Epithelial cell of esophagus (primary cell): ENCODE results near the gene USP3.

Source experiments
- DNase-seq: peaks from one replicate; pipeline ENCODE4 v3.0.0; 2010; ENCODE audit warnings: low read depth
- H3K4me3 ChIP-seq: 2 replicates; pipeline ENCODE4 v1.5.1; 2011; ENCODE audit warnings: mild to moderate bottlenecking, low read length, control low read depth
- CTCF ChIP-seq: IDR thresholded peaks from 2 replicates; pipeline ENCODE4 v1.5.1; 2011; ENCODE audit warnings: low read depth, mild to moderate bottlenecking, low read length, control low read depth, inconsistent platforms; ENCODE audit not compliant: insufficient read depth; ENCODE audit errors: missing control alignments

USP3 gene

GRCh38 chr15:63507878-63508818 lies 3.8 kb downstream of the USP3 start:
- H3K4me3 ChIP-seq = no peak overlapping the region
- no peak for TF ChIP-seq CTCF
- DNase-seq = no peak

- H3K4me3 ChIP-seq = no peak overlapping the region
- no peak for DNase-seq
- no peak for TF ChIP-seq CTCF
Measured at GRCh38 chr15:63509056-63509954, 4.9 kb downstream of the USP3 start.

GRCh38 chr15:63509955-63510940 lies 5.9 kb downstream of the USP3 start:
- peak; percentile 73 for DNase-seq
- TF ChIP-seq CTCF = no peak
- no peak overlapping the region for H3K4me3 ChIP-seq

GRCh38 chr15:63512148-63512547 lies 7.8 kb downstream of the USP3 start:
- no peak for DNase-seq
- H3K4me3 ChIP-seq = no peak overlapping the region
- TF ChIP-seq CTCF = no peak

- no peak overlapping the region for H3K4me3 ChIP-seq
- TF ChIP-seq CTCF = no peak
- no peak for DNase-seq
Measured at GRCh38 chr15:63513271-63513670, 8.9 kb downstream of the USP3 start.

- no peak overlapping the region for H3K4me3 ChIP-seq
- no peak for DNase-seq
- no peak for TF ChIP-seq CTCF
Measured at GRCh38 chr15:63513728-63514127, 9.3 kb downstream of the USP3 start.
